ENCODE data around the gene ADGRE1. TPM values are rescaled to one million over a fixed set of nuclear protein-coding genes. Genes with fewer than 3 reads are reported as not detected.

The ADGRE1 gene
- total RNA-seq: under 1 TPM; 0.16 to 0.87 (median 0.29) TPM
- long read RNA-seq, donor 1, partial matches to known transcripts: 0 of 1 reads
- long read RNA-seq, donor 1, other reads (novel, unspliced or antisense): 1 of 1 reads
- long read RNA-seq, donor 2: 0 reads

GRCh38 chr19:6887316-6887715 is at the start of gene ADGRE1:
Gene ADGRE1, plus strand, starts transcription at chr19:6887579. Its CDS starts 30 bp downstream, at chr19:6887609.
- DNase-seq: peak in 1 of 3 donors; percentile 20
- no peaks in the 10 kb centered on the region for H3K4me1 ChIP-seq (ENCODE audit: low read depth)
- intact Hi-C loops (cut with DNase I, micrococcal nuclease): no loop called here
- H3K4me3 ChIP-seq: no peak within 1 kb of the TSS
- TF ChIP-seq CTCF (IDR thresholded peaks at IDR 0.05): no peak
- peaks cover 4% of the 10 kb centered on the region for H3K9me3 ChIP-seq
- ATAC-seq: no peak
- H3K36me3 ChIP-seq (ENCODE audit: low read depth): no peaks in the 10 kb centered on the region

- no peak for DNase-seq
- Histone ChIP-seq H3K9me3 (no peaks in the 10 kb centered on the region), H3K4me3 (no peak overlapping the region), H3K36me3 (ENCODE audit: low read depth) (no peaks in the 10 kb centered on the region), H3K4me1 (ENCODE audit: low read depth) (no peaks in the 10 kb centered on the region)
- intact Hi-C loops (cut with DNase I, micrococcal nuclease): no loop called here
- no peak for TF ChIP-seq CTCF (IDR thresholded peaks at IDR 0.05)
- no peak for ATAC-seq
Measured at GRCh38 chr19:6838062-6838655, 49.2 kb upstream of the ADGRE1 start.

GRCh38 chr19:6842871-6843607 is 44.3 kb upstream of the ADGRE1 start:
- ATAC-seq (no peak), DNase-seq (no peak)
- H3K4me1 ChIP-seq (ENCODE audit: low read depth): no peaks in the 10 kb centered on the region
- TF ChIP-seq CTCF (IDR thresholded peaks at IDR 0.05): no peak
- no peaks in the 10 kb centered on the region for H3K9me3 ChIP-seq
- H3K36me3 ChIP-seq (ENCODE audit: low read depth): no peaks in the 10 kb centered on the region
- H3K4me3 ChIP-seq: no peak overlapping the region
- intact Hi-C loops (cut with DNase I, micrococcal nuclease): no loop called here

GRCh38 chr19:6847828-6848200 is 39.6 kb upstream of the ADGRE1 start:
- H3K9me3 ChIP-seq: no peaks in the 10 kb centered on the region
- TF ChIP-seq CTCF (IDR thresholded peaks at IDR 0.05): no peak
- intact Hi-C loops (cut with DNase I, micrococcal nuclease): no loop called here
- no peaks in the 10 kb centered on the region for H3K4me1 ChIP-seq (ENCODE audit: low read depth)
- H3K4me3 ChIP-seq: no peak overlapping the region
- ATAC-seq: no peak
- no peaks in the 10 kb centered on the region for H3K36me3 ChIP-seq (ENCODE audit: low read depth)
- DNase-seq: no peak

GRCh38 chr19:6848986-6849385 is 38.4 kb upstream of the ADGRE1 start:
- TF ChIP-seq CTCF (IDR thresholded peaks at IDR 0.05): no peak
- no peak for ATAC-seq
- DNase-seq: no peak
- Histone ChIP-seq H3K4me1 (ENCODE audit: low read depth) (no peaks in the 10 kb centered on the region), H3K9me3 (no peaks in the 10 kb centered on the region), H3K4me3 (no peak overlapping the region), H3K36me3 (ENCODE audit: low read depth) (no peaks in the 10 kb centered on the region)
- intact Hi-C loops (cut with DNase I, micrococcal nuclease): no loop called here

Data from mucosa of descending colon (tissue), 3 donors.